Measurements from ENCODE around the gene C1orf141.

GRCh38 chr1:67134695-67135094, at the start of gene C1orf141:
- TF ChIP-seq CTCF (IDR thresholded peaks at IDR 0.05): no peak
- TF ChIP-seq EP300 (IDR thresholded peaks at IDR 0.05; ENCODE audit: low read depth): no peak

Measured in transverse colon (tissue), 3 donors.